HL-60 (cell line): ENCODE results near the gene TMEM52.

Experiments used
- DNase-seq, 2 experiments: peaks; one replicate each; pipeline ENCODE4 v3.0.0-alpha.2; 2010 to 2020; ENCODE audit warnings: low read depth in 1 of 2, low spot score in 1 of 2
- H3K27ac ChIP-seq: fragments of 250-450 bp; sonication (Bioruptor Pico); replicated peaks from 2 replicates; pipeline ENCODE4 v1.5.1; 2020; ENCODE audit warnings: mild to moderate bottlenecking, moderate library complexity
- H3K27me3 ChIP-seq: fragments of 250-450 bp; sonication (Bioruptor Pico); 2 replicates; pipeline ENCODE4 v1.5.1; 2021; ENCODE audit warnings: mild to moderate bottlenecking, moderate library complexity; ENCODE audit not compliant: insufficient read depth, poor library complexity, severe bottlenecking
- H3K4me3 ChIP-seq: replicated peaks from 2 replicates; pipeline ENCODE4 v1.5.1; 2011; ENCODE audit warnings: mild to moderate bottlenecking, control low read depth, low read length; ENCODE audit not compliant: insufficient read depth
- GABPA ChIP-seq: IDR thresholded peaks from 2 replicates; pipeline ENCODE4 v1.6.1; 2012; ENCODE audit warnings: low read depth
- POLR2AphosphoS5 ChIP-seq: IDR thresholded peaks from 2 replicates; pipeline ENCODE4 v1.6.1; 2012; ENCODE audit warnings: low read depth
- SPI1 ChIP-seq: IDR thresholded peaks from 2 replicates; pipeline ENCODE4 v1.6.1; 2012; ENCODE audit warnings: low read depth, mild to moderate bottlenecking, borderline replicate concordance
- TF ChIP-seq, protein P1 (sequence below): IDR thresholded peaks from one replicate; pipeline ENCODE4 v1.5.1; 2011; ENCODE audit warnings: low read length, control low read depth, inconsistent platforms; ENCODE audit not compliant: insufficient read depth
- TF ChIP-seq, protein P2 (sequence below): IDR thresholded peaks from 2 replicates; pipeline ENCODE4 v1.6.1; 2012; ENCODE audit warnings: low read depth; ENCODE audit not compliant: insufficient replicate concordance

Gene TMEM52

DNA sequence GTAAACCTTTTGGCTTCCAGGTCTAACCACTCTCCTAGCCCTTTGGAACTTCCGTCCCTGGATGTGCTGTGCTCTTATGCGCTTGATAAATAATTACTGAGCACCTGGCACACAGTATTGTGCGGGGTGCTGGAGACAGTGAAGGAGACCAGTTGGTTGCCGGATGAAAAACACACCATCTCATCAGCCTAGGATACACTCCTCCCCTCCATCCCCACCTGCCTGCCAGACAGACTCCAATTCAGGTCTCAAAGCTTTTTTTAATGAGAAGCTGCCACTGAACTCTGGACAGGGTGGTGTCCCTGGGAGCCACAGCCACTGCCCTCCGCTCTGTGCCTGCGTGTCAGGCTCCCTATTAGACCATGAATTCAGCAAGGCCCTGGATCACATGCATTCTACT, 37.4 kb downstream of the TMEM52 start:
- DNase-seq = no peak
- Histone ChIP-seq H3K27ac (no peak overlapping the region), H3K27me3 (no peaks in the 10 kb centered on the region), H3K4me3 (no peak overlapping the region)
- TF ChIP-seq, protein P1, sequence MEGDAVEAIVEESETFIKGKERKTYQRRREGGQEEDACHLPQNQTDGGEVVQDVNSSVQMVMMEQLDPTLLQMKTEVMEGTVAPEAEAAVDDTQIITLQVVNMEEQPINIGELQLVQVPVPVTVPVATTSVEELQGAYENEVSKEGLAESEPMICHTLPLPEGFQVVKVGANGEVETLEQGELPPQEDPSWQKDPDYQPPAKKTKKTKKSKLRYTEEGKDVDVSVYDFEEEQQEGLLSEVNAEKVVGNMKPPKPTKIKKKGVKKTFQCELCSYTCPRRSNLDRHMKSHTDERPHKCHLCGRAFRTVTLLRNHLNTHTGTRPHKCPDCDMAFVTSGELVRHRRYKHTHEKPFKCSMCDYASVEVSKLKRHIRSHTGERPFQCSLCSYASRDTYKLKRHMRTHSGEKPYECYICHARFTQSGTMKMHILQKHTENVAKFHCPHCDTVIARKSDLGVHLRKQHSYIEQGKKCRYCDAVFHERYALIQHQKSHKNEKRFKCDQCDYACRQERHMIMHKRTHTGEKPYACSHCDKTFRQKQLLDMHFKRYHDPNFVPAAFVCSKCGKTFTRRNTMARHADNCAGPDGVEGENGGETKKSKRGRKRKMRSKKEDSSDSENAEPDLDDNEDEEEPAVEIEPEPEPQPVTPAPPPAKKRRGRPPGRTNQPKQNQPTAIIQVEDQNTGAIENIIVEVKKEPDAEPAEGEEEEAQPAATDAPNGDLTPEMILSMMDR = no peak
- TF ChIP-seq POLR2AphosphoS5 (no peak), GABPA (no peak), SPI1 (no peak)
- TF ChIP-seq, protein P2, sequence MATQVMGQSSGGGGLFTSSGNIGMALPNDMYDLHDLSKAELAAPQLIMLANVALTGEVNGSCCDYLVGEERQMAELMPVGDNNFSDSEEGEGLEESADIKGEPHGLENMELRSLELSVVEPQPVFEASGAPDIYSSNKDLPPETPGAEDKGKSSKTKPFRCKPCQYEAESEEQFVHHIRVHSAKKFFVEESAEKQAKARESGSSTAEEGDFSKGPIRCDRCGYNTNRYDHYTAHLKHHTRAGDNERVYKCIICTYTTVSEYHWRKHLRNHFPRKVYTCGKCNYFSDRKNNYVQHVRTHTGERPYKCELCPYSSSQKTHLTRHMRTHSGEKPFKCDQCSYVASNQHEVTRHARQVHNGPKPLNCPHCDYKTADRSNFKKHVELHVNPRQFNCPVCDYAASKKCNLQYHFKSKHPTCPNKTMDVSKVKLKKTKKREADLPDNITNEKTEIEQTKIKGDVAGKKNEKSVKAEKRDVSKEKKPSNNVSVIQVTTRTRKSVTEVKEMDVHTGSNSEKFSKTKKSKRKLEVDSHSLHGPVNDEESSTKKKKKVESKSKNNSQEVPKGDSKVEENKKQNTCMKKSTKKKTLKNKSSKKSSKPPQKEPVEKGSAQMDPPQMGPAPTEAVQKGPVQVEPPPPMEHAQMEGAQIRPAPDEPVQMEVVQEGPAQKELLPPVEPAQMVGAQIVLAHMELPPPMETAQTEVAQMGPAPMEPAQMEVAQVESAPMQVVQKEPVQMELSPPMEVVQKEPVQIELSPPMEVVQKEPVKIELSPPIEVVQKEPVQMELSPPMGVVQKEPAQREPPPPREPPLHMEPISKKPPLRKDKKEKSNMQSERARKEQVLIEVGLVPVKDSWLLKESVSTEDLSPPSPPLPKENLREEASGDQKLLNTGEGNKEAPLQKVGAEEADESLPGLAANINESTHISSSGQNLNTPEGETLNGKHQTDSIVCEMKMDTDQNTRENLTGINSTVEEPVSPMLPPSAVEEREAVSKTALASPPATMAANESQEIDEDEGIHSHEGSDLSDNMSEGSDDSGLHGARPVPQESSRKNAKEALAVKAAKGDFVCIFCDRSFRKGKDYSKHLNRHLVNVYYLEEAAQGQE = no peak

DNA sequence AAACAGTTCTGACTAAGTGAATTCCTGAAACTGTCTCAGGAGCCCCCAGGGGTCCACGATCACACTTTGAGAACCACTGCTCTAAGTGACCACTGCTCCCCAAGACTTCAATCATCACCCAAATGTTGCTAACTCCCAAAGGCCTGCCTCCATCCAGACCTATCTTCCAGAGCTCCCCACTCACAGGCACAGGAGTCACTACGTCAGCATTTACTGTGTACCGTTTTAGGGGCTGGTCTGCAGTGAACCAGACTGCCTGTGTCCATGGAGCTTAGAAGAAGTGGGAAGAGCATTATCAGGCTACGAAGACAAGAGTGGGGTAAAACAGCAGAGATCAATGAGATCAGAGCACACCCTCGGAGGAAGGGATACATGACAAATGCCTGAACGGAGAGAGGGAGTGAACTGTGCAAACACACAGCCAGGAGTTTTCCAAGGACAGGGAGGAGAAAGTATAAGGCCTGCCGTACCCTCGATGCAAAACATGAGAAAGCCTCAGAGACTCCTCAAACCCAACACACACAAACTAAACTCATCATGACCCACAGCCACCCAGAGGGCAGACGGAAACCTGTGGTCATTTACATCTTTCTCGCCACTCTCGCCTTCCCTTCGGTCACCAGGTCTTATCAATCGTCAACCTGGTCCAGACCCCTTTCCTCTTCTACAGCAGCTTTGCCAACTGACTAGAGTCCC, 38.3 kb downstream of the TMEM52 start:
- DNase-seq = no peak
- TF ChIP-seq, protein P1 = no peak
- TF ChIP-seq SPI1 = no peak
- TF ChIP-seq, protein P2 = no peak
- TF ChIP-seq POLR2AphosphoS5 = no peak
- no peak for TF ChIP-seq GABPA
- Histone ChIP-seq H3K27me3 (no peaks in the 10 kb centered on the region), H3K4me3 (no peak overlapping the region), H3K27ac (no peak overlapping the region)

DNA sequence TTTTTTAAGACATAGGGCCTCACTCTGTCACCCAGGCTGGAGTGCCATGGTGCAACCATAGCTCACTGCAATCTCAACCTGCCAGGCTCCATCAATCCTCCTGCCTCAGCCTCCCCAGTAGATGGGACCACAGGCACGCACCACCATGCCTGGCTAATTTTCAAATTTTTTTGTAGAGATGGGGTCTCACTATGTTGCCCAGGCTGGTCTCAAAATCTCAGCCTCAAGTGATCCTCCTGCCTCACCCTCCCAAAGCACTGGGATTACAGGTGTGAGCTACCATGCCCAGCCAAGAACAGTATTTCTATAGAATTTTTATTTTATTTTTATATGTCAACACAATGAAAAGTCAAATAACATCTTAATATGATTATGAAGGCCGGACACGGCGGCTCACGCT, 39.1 kb downstream of the TMEM52 start:
- H3K27ac ChIP-seq = no peak overlapping the region
- H3K4me3 ChIP-seq = no peak overlapping the region
- no peak for DNase-seq
- H3K27me3 ChIP-seq = no peaks in the 10 kb centered on the region
- TF ChIP-seq POLR2AphosphoS5 = no peak
- no peak for TF ChIP-seq GABPA

DNA sequence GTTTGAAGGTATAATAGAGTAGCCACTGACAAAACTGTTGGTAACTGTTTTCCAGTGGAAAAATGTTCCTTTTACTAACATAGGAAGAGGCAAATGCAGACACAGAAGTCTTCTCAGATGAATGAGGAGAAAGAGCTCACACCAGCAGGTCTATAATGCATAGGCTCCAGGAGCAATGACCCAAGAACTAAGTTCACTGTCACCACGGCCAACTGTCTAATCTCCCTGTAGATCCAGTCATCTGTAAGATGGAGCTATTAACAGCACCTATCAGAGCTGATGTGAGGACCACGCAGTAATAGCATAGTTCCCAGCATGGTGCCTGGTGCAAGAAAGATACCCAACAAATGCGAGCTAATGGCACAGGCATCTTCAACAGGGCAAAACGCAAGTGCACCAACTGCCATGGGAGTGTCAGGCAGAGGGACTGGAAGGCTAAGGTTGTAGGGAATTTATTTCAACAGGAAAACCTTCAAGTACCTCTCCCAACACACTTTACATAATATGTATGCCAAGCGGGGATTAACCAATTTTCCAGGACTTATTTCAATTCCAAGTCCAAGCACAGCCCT, 41.1 kb downstream of the TMEM52 start:
- no peak overlapping the region for H3K27ac ChIP-seq
- no peak for DNase-seq
- H3K27me3 ChIP-seq = no peaks in the 10 kb centered on the region
- no peak overlapping the region for H3K4me3 ChIP-seq
- TF ChIP-seq, protein P1 = no peak
- TF ChIP-seq POLR2AphosphoS5 = no peak
- TF ChIP-seq SPI1 = no peak
- TF ChIP-seq, protein P2 = no peak
- TF ChIP-seq GABPA = no peak
